Astrocyte (in vitro differentiated cells and primary cell): ENCODE measurements around the gene KCND2. TPM values are rescaled to one million over a fixed set of nuclear protein-coding genes. Genes with fewer than 3 reads are reported as not detected.

Experiments used
- DNase-seq: peaks from one replicate; pipeline ENCODE4 v3.0.0-alpha.2; 2010; ENCODE audit warnings: low read depth
- FAIRE-seq: peaks from 2 replicates; lab custom pipeline; 2011; peaks lifted over from hg19 to GRCh38; lab: Jason Lieb, UNC
- H2AFZ ChIP-seq: 2 replicates; pipeline ENCODE4 v1.6.0; 2012; ENCODE audit warnings: low read depth, low read length, inconsistent platforms
- H3K27ac ChIP-seq: 2 replicates; pipeline ENCODE4 v1.5.1; 2011; ENCODE audit warnings: low read depth, low read length, inconsistent platforms
- H3K27me3 ChIP-seq: 2 replicates; pipeline ENCODE4 v1.6.0; 2011; ENCODE audit warnings: low read length, inconsistent platforms; ENCODE audit not compliant: insufficient read depth
- H3K36me3 ChIP-seq: 2 replicates; pipeline ENCODE4 v1.5.1; 2011; ENCODE audit warnings: low read length, inconsistent platforms; ENCODE audit not compliant: insufficient read depth
- H3K4me1 ChIP-seq: 2 replicates; pipeline ENCODE4 v1.5.1; 2011; ENCODE audit warnings: low read length, inconsistent platforms; ENCODE audit not compliant: insufficient read depth
- H3K4me2 ChIP-seq: 2 replicates; pipeline ENCODE4 v1.6.0; 2012; ENCODE audit warnings: low read length, inconsistent platforms
- H3K4me3 ChIP-seq: 2 replicates; pipeline ENCODE4 v1.5.1; 2011; ENCODE audit warnings: low read depth, mild to moderate bottlenecking, low read length, inconsistent platforms; ENCODE audit not compliant: insufficient read depth
- H3K79me2 ChIP-seq: 2 replicates; pipeline ENCODE4 v1.6.0; 2012; ENCODE audit warnings: mild to moderate bottlenecking, low read length, inconsistent platforms; ENCODE audit not compliant: insufficient read depth
- H3K9ac ChIP-seq: 2 replicates; pipeline ENCODE4 v1.6.0; 2012; ENCODE audit warnings: mild to moderate bottlenecking, low read length, inconsistent platforms
- H3K9me3 ChIP-seq: 2 replicates; pipeline ENCODE4 v1.5.1; 2012; ENCODE audit warnings: low read depth, mild to moderate bottlenecking, low read length, inconsistent platforms; ENCODE audit not compliant: insufficient read depth
- H4K20me1 ChIP-seq: 2 replicates; pipeline ENCODE4 v1.6.0; 2012; ENCODE audit warnings: low read length, inconsistent platforms; ENCODE audit not compliant: insufficient read depth
- H3K27ac Mint-ChIP-seq: one replicate; pipeline ENCODE4 v1.8.0; 2021; ENCODE audit warnings: mild to moderate bottlenecking, mixed read lengths; ENCODE audit not compliant: unreplicated experiment
- H3K27me3 Mint-ChIP-seq: one replicate; pipeline ENCODE4 v1.8.0; 2021; ENCODE audit warnings: low read depth, mixed read lengths; ENCODE audit not compliant: unreplicated experiment
- H3K36me3 Mint-ChIP-seq: one replicate; pipeline ENCODE4 v1.8.0; 2021; ENCODE audit warnings: low read depth, mixed read lengths; ENCODE audit not compliant: unreplicated experiment
- H3K4me1 Mint-ChIP-seq: one replicate; pipeline ENCODE4 v1.8.0; 2021; ENCODE audit warnings: low read depth, mixed read lengths; ENCODE audit not compliant: unreplicated experiment
- H3K4me3 Mint-ChIP-seq: one replicate; pipeline ENCODE4 v1.8.0; 2021; ENCODE audit warnings: mild to moderate bottlenecking, moderate library complexity, mixed read lengths; ENCODE audit not compliant: unreplicated experiment
- H3K9me3 Mint-ChIP-seq: one replicate; pipeline ENCODE4 v1.8.0; 2021; ENCODE audit warnings: mild to moderate bottlenecking, mixed read lengths; ENCODE audit not compliant: unreplicated experiment
- EZH2 ChIP-seq: IDR thresholded peaks from 2 replicates; pipeline ENCODE4 v1.6.1; 2012; ENCODE audit warnings: mild to moderate bottlenecking, low read length, inconsistent platforms; ENCODE audit not compliant: insufficient read depth
- total RNA-seq: library from RNA; stranded (reverse); gene quantifications from 2 replicates; pipeline ENCODE4 v1.2.1, GENCODE V29; 2021
- TF ChIP-seq, protein P1 (sequence below): IDR thresholded peaks from 2 replicates; pipeline ENCODE4 v1.5.1; 2011; ENCODE audit warnings: low read depth, mild to moderate bottlenecking, inconsistent platforms, low read length, moderate library complexity; ENCODE audit not compliant: insufficient read depth

KCND2 gene
- total RNA-seq, 1 donor from 2014 or later: 0.30 TPM

DNA sequence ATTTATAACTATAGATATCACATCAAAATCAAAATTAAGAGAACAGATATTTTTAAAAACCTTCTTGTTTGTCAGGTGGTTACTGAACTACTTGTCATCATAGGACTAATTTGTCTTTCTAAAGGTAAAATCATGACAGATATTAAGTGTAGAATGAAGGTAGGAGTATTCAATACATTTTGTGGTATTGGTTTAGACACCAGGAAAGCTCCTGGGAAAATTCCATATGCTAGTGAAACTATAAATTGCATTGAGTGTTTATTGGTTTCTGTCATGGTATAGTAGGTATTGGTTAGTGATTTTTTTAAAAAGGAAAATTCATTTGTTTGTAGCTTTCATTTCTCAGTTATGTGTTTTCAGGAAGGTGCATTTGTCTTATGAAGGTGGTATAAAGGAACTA lies 132.7 kb downstream of the KCND2 start:
- Histone ChIP-seq H2AFZ (no peak overlapping the region), H3K79me2 (no peaks in the 10 kb centered on the region), H4K20me1 (no peaks in the 10 kb centered on the region), H3K4me3 (no peak overlapping the region), H3K9me3 (no peaks in the 10 kb centered on the region), H3K4me2 (no peak overlapping the region), H3K27me3 (no peaks in the 10 kb centered on the region), H3K27ac (no peak overlapping the region), H3K9ac (no peak overlapping the region), H3K4me1 (peaks cover 6% of the 10 kb centered on the region), H3K36me3 (no peaks in the 10 kb centered on the region)
- DNase-seq: no peak
- no peaks in the 10 kb centered on the region for H3K36me3 Mint-ChIP-seq
- no peak overlapping the region for H3K27ac Mint-ChIP-seq
- no peak overlapping the region for H3K4me3 Mint-ChIP-seq
- no peak for FAIRE-seq
- peaks cover 9% of the 10 kb centered on the region for H3K4me1 Mint-ChIP-seq
- no peak for TF ChIP-seq EZH2
- TF ChIP-seq, protein P1, sequence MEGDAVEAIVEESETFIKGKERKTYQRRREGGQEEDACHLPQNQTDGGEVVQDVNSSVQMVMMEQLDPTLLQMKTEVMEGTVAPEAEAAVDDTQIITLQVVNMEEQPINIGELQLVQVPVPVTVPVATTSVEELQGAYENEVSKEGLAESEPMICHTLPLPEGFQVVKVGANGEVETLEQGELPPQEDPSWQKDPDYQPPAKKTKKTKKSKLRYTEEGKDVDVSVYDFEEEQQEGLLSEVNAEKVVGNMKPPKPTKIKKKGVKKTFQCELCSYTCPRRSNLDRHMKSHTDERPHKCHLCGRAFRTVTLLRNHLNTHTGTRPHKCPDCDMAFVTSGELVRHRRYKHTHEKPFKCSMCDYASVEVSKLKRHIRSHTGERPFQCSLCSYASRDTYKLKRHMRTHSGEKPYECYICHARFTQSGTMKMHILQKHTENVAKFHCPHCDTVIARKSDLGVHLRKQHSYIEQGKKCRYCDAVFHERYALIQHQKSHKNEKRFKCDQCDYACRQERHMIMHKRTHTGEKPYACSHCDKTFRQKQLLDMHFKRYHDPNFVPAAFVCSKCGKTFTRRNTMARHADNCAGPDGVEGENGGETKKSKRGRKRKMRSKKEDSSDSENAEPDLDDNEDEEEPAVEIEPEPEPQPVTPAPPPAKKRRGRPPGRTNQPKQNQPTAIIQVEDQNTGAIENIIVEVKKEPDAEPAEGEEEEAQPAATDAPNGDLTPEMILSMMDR: no peak
- H3K27me3 Mint-ChIP-seq: no peaks in the 10 kb centered on the region
- H3K9me3 Mint-ChIP-seq: no peaks in the 10 kb centered on the region

DNA sequence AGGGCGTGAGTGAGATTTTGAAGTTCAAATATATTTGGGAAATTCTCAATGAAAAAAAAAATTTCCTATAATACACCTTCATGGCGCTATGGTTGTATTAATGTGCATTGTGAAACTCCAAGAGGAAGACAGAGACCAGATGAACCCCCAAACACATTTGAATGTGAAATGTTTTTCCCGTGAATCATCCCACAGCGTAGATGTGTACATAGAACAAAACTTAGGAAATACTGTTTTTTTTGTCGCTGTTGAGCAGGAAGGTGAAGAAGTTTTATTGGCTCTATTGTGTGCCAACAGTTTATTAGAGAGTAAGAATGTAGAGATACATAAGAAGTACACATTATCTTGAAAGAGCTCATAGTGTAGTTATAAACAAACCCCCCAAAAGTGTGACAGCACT lies 134.0 kb downstream of the KCND2 start:
- H3K27ac ChIP-seq: no peak overlapping the region
- H4K20me1 ChIP-seq: no peaks in the 10 kb centered on the region
- H3K27ac Mint-ChIP-seq: no peak overlapping the region
- H3K27me3 ChIP-seq: no peaks in the 10 kb centered on the region
- H3K36me3 ChIP-seq: no peaks in the 10 kb centered on the region
- DNase-seq (no peak), FAIRE-seq (no peak)
- H3K27me3 Mint-ChIP-seq: no peaks in the 10 kb centered on the region
- H3K9me3 Mint-ChIP-seq: no peaks in the 10 kb centered on the region
- no peak overlapping the region for H3K9ac ChIP-seq
- H3K79me2 ChIP-seq: no peaks in the 10 kb centered on the region
- H3K36me3 Mint-ChIP-seq: no peaks in the 10 kb centered on the region
- no peak overlapping the region for H2AFZ ChIP-seq
- H3K4me1 Mint-ChIP-seq: peaks cover 6% of the 10 kb centered on the region
- H3K4me1 ChIP-seq: peaks cover 4% of the 10 kb centered on the region
- no peak overlapping the region for H3K4me3 ChIP-seq
- H3K9me3 ChIP-seq: no peaks in the 10 kb centered on the region
- no peak for TF ChIP-seq EZH2
- TF ChIP-seq, protein P1: no peak
- H3K4me2 ChIP-seq: no peak overlapping the region
- H3K4me3 Mint-ChIP-seq: no peak overlapping the region

DNA sequence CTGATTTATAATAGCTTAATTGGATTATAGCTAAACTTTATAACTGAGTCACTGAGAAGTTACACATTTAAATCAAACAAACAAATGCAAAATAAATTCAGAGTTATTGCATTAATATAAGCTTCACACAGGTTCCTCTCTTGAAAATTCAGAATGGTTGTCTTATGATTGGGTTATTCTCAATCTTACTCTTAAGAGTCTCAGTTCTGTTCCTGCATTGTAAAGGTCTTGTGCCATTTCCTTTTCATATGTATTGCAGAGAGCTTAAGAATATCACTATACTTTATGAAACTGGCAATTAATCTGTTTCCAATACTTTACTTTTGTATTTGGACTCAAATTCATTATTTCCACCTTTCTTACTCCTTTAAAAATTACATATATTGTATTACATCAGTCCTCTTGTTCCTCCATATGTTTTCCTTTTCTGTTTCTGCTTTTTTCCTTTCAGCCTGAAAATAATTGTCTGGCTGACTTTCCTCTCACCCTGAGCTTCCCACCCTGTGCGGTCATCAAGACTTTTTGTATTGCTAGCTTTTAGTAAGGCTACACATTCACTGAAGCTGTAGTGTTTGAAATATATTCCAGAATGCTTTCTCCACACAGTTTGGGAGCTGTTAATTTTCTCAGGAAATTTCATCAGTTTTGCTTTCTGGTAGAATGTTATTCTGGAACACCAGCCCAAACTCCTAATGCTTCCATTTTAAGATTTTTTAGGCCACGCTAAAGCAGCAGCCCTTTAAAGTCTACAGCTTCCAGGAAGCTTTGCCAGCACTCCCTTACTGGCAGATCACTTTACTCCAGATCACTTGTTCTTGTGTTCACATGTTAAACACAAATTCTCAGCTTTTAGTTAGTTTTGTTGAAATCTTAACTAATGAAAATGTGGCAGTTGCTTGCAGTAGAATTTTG lies 139.4 kb downstream of the KCND2 start:
- Histone ChIP-seq H3K4me2 (no peak overlapping the region), H3K27me3 (no peaks in the 10 kb centered on the region), H3K4me3 (no peak overlapping the region), H3K36me3 (no peaks in the 10 kb centered on the region), H3K9me3 (no peaks in the 10 kb centered on the region), H3K79me2 (no peaks in the 10 kb centered on the region), H2AFZ (no peak overlapping the region), H4K20me1 (no peaks in the 10 kb centered on the region), H3K9ac (no peak overlapping the region), H3K27ac (no peak overlapping the region), H3K4me1 (no peaks in the 10 kb centered on the region)
- H3K4me3 Mint-ChIP-seq: no peak overlapping the region
- TF ChIP-seq, protein P1: no peak
- no peak for TF ChIP-seq EZH2
- no peaks in the 10 kb centered on the region for H3K27me3 Mint-ChIP-seq
- H3K27ac Mint-ChIP-seq: no peak overlapping the region
- no peaks in the 10 kb centered on the region for H3K36me3 Mint-ChIP-seq
- no peaks in the 10 kb centered on the region for H3K4me1 Mint-ChIP-seq
- FAIRE-seq: no peak
- no peak for DNase-seq
- H3K9me3 Mint-ChIP-seq: no peaks in the 10 kb centered on the region
